AG04449 (cell line): Measurements from ENCODE around the gene TRERF1.

Experiments used
- CTCF ChIA-PET: fragments of 350-600 bp; formaldehyde crosslinking; extraction: SDS; loops from one replicate; lab custom pipeline; 2021; ENCODE audit warnings: antibody characterized with exemption; lab: Yijun Ruan, JAX
- POLR2A ChIA-PET: fragments of 400-600, 350-600 bp; formaldehyde crosslinking; extraction: SDS; loops from one replicate; lab custom pipeline; 2020; ENCODE audit warnings: antibody characterized with exemption, inconsistent platforms; lab: Yijun Ruan, JAX
- DNase-seq: peaks from one replicate; pipeline ENCODE4 v3.0.0-alpha.2; 2010; ENCODE audit warnings: low read depth, low spot score
- H3K4me3 ChIP-seq: 2 replicates; pipeline ENCODE4 v1.5.1; 2011; ENCODE audit warnings: low read depth, mild to moderate bottlenecking, control low read depth, low read length
- TF ChIP-seq, protein P1 (sequence below): IDR thresholded peaks from one replicate; pipeline ENCODE4 v1.5.1; 2011; ENCODE audit warnings: mild to moderate bottlenecking, moderate library complexity, low read length, control low read depth, inconsistent platforms; ENCODE audit not compliant: insufficient read depth; ENCODE audit errors: missing control alignments

The TRERF1 gene

DNA sequence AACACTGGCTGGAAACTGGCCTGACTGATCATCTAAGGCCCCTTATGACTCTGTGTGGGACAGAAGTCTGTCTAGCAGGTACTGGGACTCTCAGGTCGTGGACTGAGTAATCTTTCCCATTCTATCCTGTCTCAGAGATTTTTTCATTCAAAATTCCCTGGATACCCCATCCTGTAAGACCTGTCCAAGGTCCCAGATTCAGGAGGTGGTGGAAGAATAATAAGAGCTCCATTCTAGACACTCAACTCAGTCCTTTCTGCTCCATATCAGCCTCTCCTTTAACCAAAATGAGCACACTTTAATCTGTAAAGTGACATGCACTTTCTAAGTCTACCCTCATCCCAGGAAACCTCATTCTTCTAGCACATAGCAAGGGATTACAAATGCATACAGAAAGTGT, 151.5 kb downstream of the TRERF1 start:
- CTCF ChIA-PET, result interaction anchor here (1.2 to 2.6 kb wide), 5 partner anchors 14 to 247 kb away, joined by 3 to 8 read pairs (median 5); no protein-coding TSS in a partner anchor
- POLR2A ChIA-PET, result no interaction called here
- H3K4me3 ChIP-seq, result no peak overlapping the region
- no peak for DNase-seq
- TF ChIP-seq, protein P1, sequence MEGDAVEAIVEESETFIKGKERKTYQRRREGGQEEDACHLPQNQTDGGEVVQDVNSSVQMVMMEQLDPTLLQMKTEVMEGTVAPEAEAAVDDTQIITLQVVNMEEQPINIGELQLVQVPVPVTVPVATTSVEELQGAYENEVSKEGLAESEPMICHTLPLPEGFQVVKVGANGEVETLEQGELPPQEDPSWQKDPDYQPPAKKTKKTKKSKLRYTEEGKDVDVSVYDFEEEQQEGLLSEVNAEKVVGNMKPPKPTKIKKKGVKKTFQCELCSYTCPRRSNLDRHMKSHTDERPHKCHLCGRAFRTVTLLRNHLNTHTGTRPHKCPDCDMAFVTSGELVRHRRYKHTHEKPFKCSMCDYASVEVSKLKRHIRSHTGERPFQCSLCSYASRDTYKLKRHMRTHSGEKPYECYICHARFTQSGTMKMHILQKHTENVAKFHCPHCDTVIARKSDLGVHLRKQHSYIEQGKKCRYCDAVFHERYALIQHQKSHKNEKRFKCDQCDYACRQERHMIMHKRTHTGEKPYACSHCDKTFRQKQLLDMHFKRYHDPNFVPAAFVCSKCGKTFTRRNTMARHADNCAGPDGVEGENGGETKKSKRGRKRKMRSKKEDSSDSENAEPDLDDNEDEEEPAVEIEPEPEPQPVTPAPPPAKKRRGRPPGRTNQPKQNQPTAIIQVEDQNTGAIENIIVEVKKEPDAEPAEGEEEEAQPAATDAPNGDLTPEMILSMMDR, result no peak

DNA sequence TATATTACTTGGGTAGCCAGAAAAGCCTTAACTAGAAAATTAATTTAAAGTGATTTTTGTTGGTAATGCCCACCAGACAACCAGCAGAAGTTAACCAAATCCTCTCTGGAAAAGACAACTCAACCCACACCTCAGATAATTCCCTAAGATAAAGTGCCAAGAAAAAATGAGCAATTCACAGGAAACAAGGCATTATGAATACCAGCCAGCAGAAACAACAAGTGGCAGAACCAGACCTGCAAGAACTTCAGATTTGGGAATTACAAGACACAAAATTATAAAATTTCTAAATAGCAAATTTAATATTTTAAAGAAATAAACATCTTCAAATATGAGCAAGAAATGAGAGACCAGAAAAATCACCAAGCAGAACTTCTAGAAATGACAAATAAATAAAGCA, 154.1 kb downstream of the TRERF1 start:
- no peak for DNase-seq
- CTCF ChIA-PET, result interaction anchor here (1.3 to 2.1 kb wide), 3 partner anchors 12 to 250 kb away, joined by 5 to 6 read pairs (median 6); no protein-coding TSS in a partner anchor
- TF ChIP-seq, protein P1, result no peak
- no peak overlapping the region for H3K4me3 ChIP-seq
- POLR2A ChIA-PET, result no interaction called here

DNA sequence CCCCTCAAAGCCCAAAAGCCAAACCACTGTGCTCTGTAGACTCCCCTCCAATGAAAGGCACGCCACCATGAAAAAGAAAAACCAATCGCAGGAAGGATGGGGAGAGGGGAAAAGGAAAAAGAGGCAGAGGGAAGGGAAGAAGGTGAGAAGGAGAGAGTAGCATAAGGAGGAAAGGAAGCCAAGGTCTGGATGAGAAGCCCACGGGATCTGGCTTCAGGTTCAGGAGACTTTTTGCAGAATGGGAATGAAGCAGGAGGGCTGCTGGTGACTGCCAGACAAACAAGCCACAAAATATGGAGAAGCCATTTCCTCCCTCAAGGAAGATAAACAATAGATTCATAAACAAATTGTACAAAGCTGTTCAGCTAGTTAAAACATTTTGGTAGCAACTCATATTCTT, 155.1 kb downstream of the TRERF1 start:
- ChIA-PET POLR2A (no interaction called here), CTCF (interaction anchor here (0.9 to 2.1 kb wide), 5 partner anchors 11 to 251 kb away, joined by 3 to 6 read pairs (median 5); no protein-coding TSS in a partner anchor)
- TF ChIP-seq, protein P1, result no peak
- H3K4me3 ChIP-seq, result no peak overlapping the region
- DNase-seq, result no peak

DNA sequence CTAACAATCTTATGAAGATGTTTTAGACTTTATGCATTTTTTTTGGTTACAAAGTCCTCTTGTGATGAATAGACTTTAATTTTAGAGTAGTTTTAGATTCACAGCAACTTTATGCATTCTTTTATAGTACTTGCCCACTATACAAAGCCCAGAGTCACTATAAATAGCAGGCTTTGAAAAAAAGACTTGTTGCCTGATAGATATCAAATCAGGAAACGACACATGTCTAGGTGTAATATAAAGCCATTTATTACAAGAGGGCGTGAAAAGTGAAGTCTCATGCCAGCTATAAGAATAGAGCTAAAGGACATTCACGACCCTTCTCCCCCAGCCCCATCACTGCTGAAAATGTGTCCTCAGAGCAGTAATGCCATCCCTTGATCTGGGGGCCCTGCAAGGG, 156.0 kb downstream of the TRERF1 start:
- DNase-seq, result no peak
- no peak overlapping the region for H3K4me3 ChIP-seq
- ChIA-PET POLR2A (no interaction called here), CTCF (interaction anchor here (1.1 to 2.1 kb wide), 4 partner anchors 14 to 237 kb away, joined by 3 to 6 read pairs (median 4); no protein-coding TSS in a partner anchor)
- TF ChIP-seq, protein P1, result no peak

DNA sequence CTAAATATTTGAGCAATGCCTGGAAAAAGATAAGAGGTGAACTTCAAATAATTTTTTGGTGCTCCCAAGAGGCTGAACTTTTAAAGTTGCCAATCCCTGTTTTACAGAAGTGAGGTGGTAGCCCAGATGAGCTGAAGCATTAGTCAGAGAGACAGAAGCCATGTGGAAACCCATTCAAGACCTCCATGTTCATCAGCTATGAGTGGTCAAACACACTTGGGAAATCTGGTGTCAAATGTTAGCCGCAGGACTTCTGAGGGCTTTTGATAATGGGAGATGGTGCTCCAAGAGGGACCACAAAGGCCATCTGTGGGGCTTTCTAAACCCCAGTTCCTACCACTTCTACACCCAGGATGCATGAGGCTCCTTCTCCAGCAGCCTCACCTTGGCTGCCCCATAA, 156.5 kb downstream of the TRERF1 start:
- POLR2A ChIA-PET, result no interaction called here

DNA sequence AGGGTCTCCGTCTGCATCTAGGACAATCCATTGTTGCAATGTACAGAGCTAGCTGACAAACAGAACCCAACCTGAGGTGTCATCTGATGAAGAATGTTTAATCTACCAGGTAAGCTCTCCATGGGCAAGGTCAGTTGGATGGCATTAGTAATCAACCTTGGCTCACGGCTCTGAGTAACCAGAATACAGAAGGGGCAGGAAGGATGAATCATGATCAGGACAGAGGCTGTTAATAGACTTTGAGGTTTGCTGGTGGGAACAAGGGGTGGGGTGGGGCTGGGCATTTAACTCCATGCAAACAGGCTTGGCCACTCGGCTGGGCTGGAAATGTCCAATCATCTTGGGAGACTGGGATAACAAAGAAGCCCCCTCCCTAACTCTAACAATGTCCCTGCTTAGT, 157.0 kb downstream of the TRERF1 start:
- no peak for DNase-seq
- no peak overlapping the region for H3K4me3 ChIP-seq
- TF ChIP-seq, protein P1, result no peak
- CTCF ChIA-PET, result interaction anchor here (1.1 to 1.7 kb wide), 3 partner anchors 15 to 253 kb away, joined by 3 to 4 read pairs (median 3); no protein-coding TSS in a partner anchor
- POLR2A ChIA-PET, result no interaction called here

More for the DNA sequence above, 156.5 kb downstream of the TRERF1 start:
- H3K4me3 ChIP-seq, result no peak overlapping the region
- TF ChIP-seq, protein P1, result no peak
- CTCF ChIA-PET, result interaction anchor here (1.1 to 1.7 kb wide), 3 partner anchors 14 to 252 kb away, joined by 3 to 4 read pairs (median 3); no protein-coding TSS in a partner anchor
- DNase-seq, result no peak
